Measurements from ENCODE around the gene PCYOX1L.

Gene PCYOX1L, protein sequence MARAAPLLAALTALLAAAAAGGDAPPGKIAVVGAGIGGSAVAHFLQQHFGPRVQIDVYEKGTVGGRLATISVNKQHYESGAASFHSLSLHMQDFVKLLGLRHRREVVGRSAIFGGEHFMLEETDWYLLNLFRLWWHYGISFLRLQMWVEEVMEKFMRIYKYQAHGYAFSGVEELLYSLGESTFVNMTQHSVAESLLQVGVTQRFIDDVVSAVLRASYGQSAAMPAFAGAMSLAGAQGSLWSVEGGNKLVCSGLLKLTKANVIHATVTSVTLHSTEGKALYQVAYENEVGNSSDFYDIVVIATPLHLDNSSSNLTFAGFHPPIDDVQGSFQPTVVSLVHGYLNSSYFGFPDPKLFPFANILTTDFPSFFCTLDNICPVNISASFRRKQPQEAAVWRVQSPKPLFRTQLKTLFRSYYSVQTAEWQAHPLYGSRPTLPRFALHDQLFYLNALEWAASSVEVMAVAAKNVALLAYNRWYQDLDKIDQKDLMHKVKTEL

DNA sequence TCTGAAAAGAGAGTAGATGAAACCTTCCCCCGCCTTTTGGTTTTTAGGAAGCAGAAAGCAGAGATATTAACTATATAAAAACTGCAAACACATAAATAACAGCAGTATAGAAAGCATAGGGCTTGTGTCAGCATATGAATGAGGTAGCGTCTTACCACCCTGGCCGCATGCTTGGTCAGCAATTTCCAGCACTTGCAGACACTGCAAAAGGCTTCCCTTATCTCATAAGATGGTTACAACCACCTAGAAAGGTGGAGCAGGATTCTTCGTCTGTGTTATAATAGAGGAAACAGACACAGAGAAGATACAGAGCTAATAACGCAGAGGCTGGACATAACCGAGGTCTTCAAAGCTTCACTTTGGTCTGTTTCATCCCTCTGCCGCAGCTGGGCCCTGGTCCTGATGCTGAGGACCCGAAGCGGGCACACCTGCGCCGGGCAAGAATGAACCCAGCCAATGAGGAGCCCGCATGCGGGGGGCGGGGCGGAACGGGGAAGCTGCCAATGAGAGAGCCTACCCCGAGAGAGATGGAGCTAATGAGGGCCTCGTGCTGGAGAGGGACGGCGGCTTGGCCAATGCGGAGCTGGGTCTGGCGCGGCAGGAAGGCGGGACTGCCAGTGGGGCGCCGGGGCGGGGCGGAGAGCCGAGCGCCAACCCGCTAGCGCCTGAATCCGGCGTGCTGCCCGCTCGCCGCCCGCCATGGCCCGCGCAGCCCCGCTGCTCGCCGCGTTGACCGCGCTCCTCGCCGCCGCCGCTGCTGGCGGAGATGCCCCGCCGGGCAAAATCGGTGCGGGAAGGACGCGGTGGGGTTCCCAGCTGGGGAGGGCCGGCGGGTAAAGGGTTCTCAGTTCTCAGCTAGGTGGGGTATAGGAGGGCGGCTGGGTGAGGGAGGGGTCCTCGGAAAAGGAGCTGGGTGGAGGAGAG is at the start of gene PCYOX1L:
Gene PCYOX1L, plus strand, starts transcription at position 677 of the 924 bp plus-strand sequence. Its CDS starts 23 bp downstream, at position 700.
- DNase-seq, result peak; percentile 90

DNA sequence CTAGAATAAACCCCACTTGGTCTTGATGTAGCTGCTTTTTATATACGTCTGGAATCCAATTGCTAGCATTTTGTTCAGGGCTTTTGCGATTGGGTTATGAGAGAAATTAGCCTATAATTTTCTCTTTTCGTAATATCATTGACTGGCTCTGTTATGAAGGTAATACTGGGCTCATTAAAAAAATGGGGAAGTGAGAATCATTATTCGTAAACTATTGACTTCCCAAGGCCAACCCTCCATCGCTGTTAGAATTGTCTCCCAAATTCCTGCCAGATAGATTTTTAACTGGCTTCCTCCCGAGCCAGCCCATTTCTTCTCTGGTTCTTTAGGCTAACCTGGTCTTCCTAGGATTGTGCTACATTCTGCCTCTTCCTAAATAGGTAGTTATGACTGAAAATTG is 48.5 kb upstream of the PCYOX1L start:
- DNase-seq, result no peak

DNA sequence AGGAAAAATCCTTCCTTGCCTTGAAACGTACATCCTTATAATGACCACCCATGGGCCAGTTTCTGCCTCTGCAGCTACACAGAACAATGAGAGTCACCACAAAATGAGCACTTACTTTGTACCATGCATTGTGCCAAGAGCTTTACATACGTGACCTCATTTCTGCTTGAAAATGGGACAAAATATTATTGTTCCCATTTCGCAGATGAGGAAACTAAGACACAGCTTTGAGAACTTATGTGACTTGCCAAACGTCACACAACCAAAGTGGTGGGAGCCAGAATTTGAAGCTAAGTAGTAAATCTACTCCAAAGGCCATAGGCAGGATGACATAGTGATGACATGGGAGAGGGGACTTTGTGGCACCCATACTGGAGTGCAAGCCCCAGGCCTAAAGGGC is 47.4 kb upstream of the PCYOX1L start:
- DNase-seq, result no peak

GRCh38 chr5:149310947-149311658 is 46.7 kb upstream of the PCYOX1L start:
- no peak for DNase-seq

DNA sequence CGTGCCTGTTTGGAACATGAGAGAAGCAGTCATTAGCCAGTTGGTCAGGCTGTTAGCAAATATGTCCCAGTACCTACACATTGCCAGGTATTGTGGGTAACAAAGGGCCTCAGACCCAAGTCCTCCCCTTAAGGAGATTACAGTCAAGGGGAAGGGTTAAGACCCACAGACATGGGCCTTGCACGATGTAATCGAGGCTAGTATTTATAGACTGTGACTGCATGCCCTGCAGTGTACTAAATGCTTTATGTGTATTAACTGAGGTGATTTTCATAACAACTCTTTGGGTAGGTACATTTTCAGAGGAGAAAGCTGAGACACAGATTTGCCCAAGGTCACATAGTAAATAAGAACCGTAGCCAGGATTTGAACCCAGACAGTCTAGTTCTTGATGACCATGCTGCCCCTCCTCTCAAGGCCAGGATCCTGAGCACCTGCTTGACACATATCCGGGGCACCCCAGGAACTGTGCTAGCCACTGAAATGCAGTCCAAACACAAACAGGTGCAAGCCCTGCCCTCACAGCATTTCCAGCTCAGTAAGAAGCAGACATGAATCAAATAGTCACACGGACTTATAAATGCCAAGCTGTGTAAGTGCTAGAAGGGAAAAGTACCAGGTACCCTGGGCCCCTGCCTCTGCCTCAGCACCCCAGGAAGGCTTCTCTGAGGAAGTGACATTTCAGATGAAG is 44.5 kb upstream of the PCYOX1L start:
- DNase-seq, result no peak

DNA sequence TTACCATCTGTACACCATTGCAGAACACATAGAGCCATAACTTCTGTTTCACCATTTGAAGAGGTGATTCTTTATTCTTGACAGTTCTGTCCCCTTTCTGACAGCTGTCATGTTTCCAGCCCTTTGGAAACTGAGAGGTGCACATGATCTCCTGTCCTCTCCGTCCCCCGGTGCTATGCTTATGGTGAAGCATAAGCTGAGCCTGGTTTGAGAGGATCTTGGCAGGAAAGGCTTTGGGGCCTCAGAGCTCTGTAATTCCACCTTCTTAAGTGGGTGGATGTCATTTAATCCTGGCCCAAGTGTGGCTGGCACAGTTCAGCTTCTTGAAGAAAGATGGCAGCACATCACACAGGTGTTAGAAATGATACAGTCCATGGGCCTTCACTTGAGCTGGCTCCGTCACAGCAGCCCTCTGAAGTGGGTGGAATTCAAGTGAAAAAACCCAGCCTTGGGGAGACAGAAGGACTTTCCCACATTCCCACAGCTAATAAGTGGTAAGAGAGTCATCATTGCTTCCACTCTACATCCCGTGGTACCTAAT is 43.2 kb upstream of the PCYOX1L start:
- no peak for DNase-seq

DNA sequence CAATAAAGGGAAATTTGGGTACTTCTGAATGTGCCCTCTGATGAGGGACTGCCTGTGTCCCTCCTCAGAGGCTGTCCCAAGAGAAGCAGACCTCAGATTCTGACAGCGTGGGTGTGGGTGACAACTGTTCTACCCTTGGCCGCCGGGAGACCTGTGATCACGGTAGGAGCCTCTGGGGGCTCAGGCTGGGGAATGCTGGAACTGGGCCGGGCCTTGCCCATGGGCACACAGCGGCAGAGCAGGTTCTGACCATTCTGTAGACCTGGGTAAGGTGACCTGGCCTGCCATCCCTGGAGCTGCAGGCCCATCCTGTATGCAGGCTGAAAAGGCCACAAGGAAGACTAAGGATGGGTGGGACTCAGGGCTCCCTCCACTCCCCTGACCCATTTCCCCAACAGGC is 42.1 kb upstream of the PCYOX1L start:
- no peak for DNase-seq

GRCh38 chr5:149317281-149318048 is 40.4 kb upstream of the PCYOX1L start:
- peak; percentile 36 for DNase-seq

DNA sequence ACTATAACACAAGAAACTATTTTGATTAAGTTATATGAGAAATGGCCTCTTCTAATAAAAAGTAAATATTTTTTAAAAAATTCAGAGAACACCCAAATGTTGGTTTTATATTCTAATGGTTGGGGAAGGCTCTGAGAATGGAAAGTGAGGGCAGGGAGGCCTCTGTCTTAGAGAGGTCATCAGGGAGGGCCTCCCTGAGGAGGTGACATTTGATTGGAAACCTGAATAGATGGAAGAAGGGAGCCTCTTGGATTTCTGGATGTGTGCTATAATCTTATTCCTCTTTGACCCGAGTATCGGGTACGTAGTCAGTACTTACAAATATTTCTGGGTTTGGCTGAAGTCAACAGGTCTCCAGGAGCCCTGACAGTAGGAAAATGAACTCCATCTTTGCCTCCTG is 38.7 kb upstream of the PCYOX1L start:
- DNase-seq, result no peak

DNA sequence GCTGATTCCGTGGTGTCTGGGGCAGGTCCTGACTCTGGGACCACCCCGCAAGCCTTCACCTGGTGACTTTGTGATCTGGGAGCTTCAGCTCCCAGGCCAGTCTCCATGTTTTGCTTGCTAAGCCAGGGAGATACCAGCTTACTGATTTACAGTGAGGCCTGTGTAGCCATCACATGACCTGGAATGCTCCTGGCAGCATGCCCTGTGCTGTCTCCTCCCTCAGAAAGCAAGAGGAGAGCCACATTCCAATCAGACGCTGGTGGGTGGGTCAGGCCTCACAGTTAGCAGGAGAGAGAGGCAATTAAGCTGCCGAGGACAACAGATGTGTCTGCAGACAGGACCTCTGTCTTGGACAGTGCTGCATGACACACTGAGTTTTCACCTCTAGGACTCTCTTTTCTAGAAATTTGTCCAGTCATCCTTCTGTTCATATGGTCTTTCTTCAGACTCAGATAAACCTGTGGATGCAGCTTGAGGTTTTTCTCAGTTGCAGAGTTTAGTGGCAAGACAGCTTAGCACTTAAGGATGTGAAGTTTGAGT is 37.0 kb upstream of the PCYOX1L start:
- no peak for DNase-seq

DNA sequence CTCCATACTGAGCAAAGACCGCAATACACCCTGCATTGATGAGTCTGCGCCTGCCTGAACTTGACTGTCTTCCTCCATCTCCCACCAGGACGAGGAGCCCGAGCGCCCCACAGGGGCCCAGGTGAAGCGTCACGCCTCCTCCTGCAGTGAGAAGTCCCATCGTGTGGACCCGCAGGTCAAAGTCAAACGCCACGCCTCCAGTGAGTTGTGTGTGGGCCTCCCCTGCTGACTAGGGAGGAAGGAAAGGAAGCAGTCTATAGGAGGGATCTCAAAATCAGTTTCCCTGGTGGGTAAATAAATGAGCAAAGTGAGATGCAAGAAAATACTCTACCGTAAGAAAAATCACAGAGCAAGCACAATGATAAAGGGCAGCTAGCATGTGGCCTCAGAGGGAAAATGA is 35.3 kb upstream of the PCYOX1L start:
- no peak for DNase-seq

DNA sequence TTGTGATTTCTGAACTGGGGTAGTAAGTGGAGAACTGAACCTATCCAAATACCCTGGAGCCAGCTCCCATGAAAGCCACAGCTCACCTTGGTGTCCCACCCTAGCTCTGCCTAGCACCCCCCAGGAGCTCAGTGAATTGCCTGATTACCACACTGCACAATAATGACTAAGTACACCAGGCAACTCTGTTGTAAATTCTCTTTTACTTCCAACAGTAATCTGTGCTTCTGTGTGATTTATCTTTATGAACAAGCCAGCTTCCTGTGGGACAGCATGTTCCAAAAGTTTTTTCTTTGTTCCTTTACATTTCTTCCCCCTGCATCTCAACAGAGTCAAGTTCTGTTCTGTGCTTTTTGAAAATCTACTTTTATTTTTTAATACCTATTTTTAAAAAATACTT is 34.6 kb upstream of the PCYOX1L start:
- no peak for DNase-seq

DNA sequence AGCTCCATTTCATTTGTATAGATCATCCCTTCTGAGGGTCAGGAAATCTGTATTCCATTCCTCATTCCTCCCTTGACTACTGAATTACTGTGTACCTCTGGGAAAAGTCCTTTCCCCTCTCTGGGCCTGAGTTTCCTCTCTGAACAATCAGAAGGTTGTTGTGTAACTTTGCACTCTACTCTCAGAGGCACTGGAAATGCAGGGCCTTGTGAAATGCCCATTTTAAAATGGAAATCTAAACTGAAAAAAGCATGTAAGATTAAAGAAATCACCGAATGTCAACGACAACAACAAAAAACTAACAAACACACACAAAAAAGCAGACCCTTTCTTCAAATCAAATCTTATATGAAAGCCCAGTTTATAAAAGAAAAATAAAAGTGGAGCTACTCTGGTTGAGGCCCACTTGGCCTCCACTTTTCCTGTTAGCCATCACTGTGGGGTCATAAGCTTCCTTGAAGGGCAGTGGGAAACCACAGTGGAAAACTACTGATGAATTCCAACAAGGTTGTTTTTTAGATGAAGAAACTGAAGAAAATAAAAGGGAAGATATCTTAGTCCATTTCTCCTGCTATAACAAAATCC is 34.1 kb upstream of the PCYOX1L start:
- no peak for DNase-seq

DNA sequence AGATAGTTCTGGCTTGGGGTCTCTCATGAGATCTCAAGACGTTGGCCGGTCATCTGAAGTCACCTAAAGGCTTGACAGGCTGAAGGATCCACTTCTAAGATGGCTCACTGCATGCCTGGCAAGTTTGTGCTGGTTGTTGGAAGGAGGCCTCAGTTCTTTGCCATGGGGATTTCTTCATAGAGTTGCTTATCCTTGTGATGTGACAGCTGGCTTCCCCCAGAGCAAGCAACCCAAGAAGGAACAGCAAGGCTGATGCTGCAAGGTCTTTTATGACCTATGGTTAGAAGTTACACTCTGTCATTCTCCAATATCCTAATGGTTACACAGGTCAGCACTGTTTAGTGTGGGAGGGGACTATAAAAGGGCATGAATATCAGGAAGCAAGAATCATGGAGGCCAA is 33.2 kb upstream of the PCYOX1L start:
- DNase-seq, result no peak

DNA sequence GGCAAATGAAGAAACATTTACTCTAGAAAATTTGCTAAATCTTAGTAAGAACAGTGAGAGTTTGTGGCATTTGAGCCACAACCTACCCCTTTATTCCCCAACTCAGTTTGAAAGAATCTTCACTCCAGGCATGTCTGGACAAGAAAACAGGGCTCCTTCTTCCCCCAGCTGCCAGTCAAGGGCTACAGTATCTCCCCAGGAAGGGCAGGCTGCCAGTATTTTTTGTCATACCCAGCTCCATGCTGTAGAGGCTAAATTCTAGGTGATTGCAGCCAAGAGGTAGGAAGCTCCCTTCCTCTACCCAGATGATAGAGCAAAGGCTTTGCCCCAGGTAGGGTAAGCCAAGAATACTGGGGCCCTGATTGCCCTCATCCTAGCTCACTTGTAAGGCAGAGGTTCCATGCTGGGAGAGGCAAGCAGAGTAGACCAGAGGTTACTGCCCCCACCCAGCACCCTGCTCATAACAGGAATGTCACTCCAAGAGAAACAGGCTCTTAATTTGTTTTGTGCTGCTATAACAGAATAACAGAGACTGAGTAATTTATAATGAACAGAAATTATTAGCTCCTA is 32.6 kb upstream of the PCYOX1L start:
- no peak for DNase-seq

DNA sequence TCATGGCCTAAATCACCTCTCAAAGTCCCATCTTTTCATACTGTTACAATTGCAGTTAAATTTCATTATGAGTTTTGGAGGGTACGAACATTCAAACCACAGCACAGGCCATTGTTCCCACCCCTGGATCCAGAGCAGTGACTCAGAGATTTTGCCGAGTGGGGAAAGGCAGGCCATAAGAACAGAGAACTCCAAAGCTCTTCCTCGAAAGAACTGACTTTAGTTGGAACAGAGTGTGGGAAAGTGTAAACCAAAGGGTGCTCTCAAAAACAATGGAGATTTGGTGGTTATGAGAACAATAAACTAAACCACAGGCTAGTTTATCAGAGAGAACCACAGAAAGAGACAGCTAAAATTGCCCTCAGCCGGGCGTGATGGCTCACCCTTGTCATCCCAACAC is 32.0 kb upstream of the PCYOX1L start:
- no peak for DNase-seq

- DNase-seq, result no peak
These were observed 31.2 kb upstream of the PCYOX1L start for GRCh38 chr5:149326611-149327010.

DNA sequence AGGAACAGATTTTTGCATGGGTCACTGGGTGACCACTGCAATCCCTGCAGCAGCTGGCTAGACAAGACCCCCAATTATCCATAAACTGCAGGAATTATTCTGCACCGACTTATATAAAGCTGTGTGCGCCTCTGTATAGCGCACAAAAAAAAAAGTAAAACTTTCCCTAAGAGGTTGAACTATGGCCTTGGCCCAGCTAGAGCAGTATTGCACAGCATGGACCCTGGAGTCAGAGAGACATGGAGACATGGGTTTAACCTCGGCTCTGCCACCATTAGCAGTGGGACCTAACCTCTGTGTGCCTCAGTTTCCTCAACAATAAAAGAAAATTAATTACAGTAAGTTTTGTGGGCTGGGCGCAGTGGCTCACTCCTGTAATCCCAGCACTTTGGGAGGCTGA is 29.7 kb upstream of the PCYOX1L start:
- DNase-seq, result no peak

DNA sequence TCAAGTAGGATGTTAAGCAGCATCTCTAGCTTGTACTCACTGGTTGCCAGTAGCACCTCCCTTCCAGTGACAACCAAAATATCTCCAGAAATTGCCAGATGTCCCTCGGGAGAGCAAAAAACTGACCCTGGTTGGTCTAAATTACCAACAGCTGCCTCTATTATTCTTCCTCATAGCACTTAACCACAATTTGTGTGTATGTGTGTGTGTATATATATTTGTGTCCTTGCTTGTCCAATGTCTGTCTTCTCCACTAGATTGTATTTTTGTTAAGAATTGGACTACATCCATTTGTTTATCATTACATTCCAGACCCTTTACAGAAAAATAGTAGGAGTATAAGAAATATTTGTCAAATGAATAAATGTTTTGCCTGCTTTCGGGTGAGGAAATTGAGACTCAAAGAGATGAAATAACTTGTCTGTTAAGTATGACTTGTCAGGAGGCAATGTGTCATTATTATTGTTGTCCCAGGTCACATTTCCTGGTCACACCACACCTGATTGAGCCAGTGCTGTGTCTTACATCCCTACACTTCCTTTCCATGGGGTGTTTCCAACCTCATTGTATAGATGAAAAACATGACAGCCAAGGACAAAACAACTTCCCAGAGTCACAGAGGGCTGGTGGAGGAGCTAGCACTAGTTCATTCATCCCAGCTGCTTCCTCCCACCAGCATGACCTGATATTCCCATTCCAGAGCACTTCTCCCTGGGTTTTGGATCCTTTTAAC is 24.0 kb upstream of the PCYOX1L start:
- DNase-seq, result no peak

- no peak for DNase-seq
These were observed 20.1 kb upstream of the PCYOX1L start for GRCh38 chr5:149337736-149338135.

Data from activated T-cell treated with anti-CD3 and anti-CD28 coated beads, Interleukin-2, amount 50 U/mL, for 1 hour (primary cell).